EL (cell line): ENCODE data around the gene DCTN3.
A peak's percentile ranks its signal among the peaks of the same experiment; 100 is the strongest.

ENCODE experiments used
- DNase-seq: peaks from one replicate; pipeline ENCODE4 v3.0.0-alpha.2; 2016

DCTN3 gene

DNA sequence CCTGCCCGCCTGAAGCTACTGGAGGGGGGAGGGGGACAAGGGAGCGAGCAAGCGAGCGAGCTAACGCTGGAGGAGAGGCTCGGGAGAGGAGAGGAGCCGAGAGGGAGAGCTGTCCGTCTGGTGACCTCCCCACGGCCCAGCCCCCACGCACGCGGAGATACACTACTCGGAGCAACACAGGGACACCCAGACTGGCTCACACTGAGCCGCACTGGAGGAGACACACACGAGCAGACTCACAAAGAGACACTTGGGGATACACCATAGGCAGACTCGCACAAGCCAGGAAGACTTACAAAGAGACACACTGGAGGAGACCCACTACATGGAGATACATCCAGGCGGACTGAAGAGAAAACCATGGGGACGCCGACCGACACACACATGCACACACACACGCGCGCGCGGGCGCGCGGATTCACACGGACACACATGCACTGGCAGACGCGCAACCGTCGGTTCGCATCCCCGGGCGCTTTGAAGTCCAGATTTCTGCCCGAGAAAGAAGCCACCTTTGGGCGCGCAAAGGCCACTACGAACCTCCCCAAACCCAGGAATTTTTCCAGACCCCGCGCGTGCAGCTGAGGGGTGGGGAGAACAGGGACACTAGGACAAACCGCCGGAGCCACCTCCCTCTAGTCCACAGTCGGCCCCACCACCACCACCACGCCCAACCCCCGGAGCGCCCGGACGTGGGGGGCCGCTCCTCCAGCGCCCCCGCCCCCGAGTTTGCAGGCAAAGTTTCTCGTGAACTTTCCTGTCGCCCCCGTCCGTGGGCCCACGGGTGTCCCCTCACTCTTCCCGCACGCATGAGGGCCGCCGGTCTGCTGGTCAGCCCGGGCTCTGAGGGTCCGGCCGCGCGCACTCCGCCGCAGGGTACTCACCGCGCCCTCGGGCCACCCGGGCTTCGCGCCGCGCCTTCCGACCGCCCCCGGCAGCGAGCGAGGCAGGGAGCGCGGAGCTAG is 31.3 kb downstream of the DCTN3 start:
- DNase-seq = no peak

GRCh38 chr9:34587271-34587670 is 33.0 kb downstream of the DCTN3 start:
- DNase-seq = no peak

GRCh38 chr9:34585946-34586669 is 34.2 kb downstream of the DCTN3 start:
- DNase-seq = no peak

- no peak for DNase-seq
Measured at GRCh38 chr9:34584970-34585369, 35.3 kb downstream of the DCTN3 start.

GRCh38 chr9:34582787-34583186 is 37.5 kb downstream of the DCTN3 start:
- no peak for DNase-seq

- DNase-seq = no peak
Measured at GRCh38 chr9:34581318-34581717, 39.0 kb downstream of the DCTN3 start.

GRCh38 chr9:34580358-34580757 is 39.9 kb downstream of the DCTN3 start:
- DNase-seq = no peak

DNA sequence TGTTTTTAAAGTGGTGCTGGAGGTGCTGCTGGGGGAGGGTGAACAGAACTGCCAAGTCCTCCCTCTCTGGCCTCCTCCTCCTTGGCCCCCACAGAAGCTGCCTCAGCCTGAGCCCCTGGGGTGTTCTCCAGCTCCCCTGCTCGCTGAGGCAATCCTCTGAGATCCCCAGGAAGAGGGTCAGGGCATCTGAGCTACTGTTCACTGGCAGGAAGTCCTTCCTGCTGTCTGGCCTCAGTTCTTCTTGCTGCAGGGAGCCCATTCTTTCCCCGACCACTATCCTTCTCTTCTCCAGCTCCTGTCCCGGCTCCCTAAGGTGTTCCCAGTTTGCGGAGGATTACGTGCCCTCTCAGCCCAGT is 40.5 kb downstream of the DCTN3 start:
- DNase-seq = no peak

- DNase-seq = no peak
Measured at GRCh38 chr9:34579104-34579807, 41.0 kb downstream of the DCTN3 start.

DNA sequence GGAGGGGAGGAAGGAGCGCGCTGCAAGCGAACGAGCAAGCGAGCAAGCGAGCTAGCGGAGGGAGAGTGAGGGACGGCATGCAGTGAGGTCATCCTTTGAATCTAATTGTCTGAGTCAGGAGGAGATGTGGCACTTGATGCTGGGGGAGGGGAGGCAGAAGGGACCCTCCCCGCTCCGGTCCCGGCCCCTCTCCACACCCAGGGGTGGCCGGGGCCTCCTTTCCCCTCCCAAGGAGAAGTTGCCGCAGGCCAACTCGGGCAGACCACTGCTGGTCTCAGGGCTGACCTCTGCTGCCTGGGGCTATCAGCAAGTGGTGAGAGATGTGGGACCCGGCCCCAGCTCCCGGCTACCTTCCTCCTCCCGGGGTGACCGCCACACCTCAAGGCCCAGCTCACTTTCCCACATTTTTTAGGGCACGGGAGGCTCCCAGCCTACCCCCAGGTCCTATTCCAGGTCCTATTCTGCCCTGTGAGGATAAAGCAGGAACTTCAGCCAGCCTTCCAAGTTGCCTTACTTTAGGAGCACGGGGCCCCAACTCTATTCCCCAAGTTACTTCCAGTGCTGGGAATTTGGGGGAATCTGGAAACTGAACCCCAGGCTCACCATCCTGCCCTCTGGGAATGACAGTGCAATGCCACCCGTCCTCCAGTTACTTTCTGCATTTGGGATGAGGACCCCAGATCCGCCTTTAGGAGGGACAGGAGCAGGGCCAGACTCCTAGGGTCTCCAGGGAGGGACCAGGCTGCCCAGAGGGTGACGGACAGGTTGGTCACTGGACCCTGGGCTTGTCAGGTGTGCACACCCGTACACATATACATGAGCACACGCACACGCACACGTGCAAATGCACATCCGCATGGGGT is 41.8 kb downstream of the DCTN3 start:
- peak; percentile 69 for DNase-seq

DNA sequence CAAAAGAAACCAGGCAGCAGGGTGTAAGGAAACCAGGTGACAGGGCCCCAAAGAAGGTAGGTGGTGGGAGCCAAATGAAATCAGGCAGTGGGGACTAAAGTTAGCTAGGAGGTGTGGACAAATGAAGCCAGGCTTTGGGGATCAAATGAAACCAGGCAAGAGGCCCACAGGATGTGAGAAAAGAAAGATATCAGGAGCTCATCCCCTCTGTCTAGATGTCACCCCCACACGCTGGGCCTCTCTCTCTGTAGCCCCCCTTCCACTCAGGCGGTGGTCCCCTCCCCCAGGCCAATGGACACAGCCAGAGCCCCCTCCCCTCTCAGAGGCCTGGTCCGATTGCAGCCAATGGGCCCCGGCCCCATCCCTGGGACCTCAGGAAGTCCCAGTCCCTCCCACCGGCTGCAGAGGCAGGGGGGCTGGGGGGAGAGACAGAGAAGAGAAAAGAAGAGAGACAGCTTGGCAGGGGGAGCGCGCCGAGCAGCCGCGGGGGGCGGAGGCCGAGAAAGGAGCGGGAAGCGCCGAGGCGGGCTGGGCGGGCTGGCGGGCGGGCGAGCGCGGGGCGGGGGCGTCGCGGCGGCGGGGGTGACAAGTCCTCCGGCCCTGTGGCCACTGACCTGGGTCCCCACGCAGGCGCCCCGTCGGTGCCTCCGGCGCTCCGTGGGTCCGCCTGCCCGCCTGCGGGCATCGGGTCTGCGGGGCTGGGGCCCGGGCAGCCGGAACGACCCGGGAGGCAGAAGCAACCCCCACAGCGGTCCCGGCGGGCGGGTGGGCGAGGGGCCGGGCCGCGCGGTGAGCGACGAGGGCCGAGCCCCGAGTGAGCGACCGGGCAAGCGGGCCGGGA is 42.7 kb downstream of the DCTN3 start:
- no peak for DNase-seq

- DNase-seq = no peak
Measured at GRCh38 chr9:34576597-34577399, 43.5 kb downstream of the DCTN3 start.

DNA sequence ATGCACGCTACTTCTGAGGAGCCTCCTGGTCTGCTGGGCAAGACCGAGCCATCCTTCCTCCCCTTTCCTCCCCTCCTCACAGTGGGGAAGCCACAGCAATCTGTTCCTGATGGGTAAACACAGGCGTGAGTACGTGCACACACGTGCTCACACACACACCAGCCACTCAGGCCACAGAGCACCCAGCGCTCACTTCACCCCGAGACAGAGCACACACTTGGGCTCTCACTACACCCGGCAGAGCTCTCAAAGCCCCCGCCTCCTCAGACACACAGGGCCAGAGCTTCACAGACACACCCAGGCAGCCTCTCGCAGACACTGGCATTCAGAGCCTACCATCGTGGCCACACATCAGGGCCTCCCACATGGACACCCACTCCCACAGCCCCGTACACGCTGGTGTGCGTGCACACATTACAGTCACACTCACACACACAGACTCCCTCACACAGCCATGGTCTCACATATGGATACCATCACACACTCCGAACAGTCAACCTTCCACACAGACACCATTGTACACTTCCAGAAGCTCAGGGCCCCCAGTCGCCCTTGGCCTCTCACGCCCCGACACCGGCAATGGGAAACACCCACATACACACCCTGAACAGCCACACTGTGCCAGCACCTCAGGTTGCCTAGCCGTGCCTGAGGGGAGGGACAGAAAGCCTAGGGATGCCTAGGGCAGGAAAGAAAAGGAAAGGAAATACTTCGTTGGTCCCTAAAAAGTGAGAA is 44.3 kb downstream of the DCTN3 start:
- no peak for DNase-seq

- no peak for DNase-seq
Measured at GRCh38 chr9:34575241-34575640, 45.1 kb downstream of the DCTN3 start.

GRCh38 chr9:34574571-34574970 is 45.7 kb downstream of the DCTN3 start:
- DNase-seq = no peak

- DNase-seq = no peak
Measured at GRCh38 chr9:34573599-34574325, 46.5 kb downstream of the DCTN3 start.

DNA sequence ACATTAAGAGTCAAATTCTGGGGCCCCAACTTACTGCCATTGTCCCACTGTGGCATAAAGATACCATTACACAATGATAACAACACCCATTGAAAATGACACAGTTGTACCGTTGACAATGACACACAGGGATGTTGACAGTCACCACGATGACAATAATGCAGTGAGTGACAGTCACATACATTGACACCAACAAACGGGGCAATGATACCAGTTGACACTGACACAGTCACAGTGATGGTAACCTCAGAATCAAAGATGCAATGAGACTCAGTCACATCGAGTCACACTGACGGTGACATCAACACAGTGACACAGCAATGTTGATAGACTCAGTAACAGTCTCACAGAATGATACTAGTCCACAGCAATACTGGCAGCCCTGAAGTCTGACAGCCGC is 47.7 kb downstream of the DCTN3 start:
- no peak for DNase-seq

GRCh38 chr9:34572092-34572491 is 48.2 kb downstream of the DCTN3 start:
- DNase-seq = no peak

GRCh38 chr9:34571481-34571810 is 48.8 kb downstream of the DCTN3 start:
- no peak for DNase-seq
